ENCODE data around the gene KCNAB1.

Gene KCNAB1

DNA sequence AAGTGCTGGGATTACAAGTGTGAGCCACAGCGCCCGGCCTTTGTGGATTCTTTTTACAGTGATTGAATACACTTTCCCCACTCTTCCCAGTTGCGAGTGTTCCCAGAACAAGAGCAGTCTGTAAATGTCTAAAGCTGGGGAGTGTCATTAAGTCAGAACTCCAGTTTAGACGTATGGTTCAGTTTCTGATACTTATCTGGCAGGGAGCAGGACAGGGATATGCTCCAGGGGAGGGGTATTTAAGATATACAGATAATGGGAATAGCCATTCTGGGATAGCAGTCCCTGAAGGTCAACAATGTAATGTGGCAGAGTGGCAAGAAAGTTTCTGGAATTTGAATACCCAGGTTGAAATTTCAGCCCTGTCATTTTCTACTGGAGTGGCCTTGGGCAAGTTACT lies 270.5 kb downstream of the KCNAB1 start:
- no peak for TF ChIP-seq CTCF (IDR thresholded peaks at IDR 0.05)

DNA sequence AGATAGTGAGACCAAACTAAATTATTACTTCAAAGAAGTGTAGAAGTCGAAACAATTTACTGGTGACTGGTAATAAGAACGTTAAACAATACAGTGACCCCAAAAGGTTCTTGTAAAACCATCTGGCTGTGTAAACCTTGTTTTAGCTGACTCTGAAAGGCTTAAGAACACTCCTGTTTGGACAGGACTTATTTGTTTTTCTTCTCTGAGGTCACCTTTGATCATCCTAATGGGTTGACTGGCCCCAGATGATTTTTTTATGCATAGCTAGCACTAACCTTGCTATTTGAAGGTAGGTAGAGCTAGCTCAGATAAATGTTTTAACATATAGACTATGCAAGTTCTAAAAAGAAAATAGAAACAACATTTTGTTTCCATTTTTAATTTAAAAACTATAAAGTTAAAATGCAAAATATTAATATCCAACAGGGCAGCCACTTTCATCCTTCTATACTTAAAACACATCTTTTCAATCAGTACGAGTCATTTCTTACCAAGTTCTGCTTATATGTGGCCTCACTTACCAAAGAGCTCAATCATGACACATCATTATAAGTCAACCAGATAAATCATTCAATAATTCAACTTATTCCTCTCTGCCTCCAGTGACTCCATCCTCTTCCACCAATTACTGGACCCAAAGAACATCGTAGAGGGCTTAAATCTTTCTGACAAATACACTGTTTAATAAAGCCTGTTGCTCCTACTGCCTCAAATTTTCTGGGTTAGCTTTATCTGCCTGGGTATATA lies 275.8 kb downstream of the KCNAB1 start:
- TF ChIP-seq CTCF (IDR thresholded peaks at IDR 0.05), result no peak

GRCh38 chr3:156396851-156397250 lies 276.5 kb downstream of the KCNAB1 start:
- TF ChIP-seq CTCF (IDR thresholded peaks at IDR 0.05), result no peak

- no peak for TF ChIP-seq CTCF (IDR thresholded peaks at IDR 0.05)
Measured at GRCh38 chr3:156397534-156397933, 277.2 kb downstream of the KCNAB1 start.

GRCh38 chr3:156400062-156400461 lies 279.7 kb downstream of the KCNAB1 start:
- no peak for TF ChIP-seq CTCF (IDR thresholded peaks at IDR 0.05)

DNA sequence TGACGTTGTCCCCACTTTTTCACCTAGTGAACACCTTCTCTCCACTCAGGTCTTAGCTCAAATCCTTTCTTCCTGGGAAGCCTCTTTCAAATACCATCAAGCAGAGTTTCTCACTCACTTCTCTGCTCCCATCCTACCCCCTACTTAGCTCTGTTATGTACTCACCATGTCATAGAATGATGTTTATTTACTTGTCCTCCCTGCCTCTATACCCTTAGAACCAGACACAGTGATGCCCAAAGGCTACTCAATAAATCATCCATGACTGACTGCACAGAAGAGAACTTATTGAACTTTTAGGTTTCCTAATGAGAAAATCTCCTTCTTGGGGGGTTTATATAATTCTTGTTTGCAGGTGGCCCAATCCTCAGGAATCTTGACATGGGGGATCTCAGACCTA lies 280.4 kb downstream of the KCNAB1 start:
- TF ChIP-seq CTCF (IDR thresholded peaks at IDR 0.05), result no peak

GRCh38 chr3:156404217-156404616 lies 283.8 kb downstream of the KCNAB1 start:
- TF ChIP-seq CTCF (IDR thresholded peaks at IDR 0.05), result no peak

- TF ChIP-seq CTCF (IDR thresholded peaks at IDR 0.05), result no peak
Measured at GRCh38 chr3:156406393-156406792, 286.0 kb downstream of the KCNAB1 start.
